Posterior cingulate gyrus (tissue), 11 donors: ENCODE data around the gene ITPRIP.

Experiments
- DNase-seq, 10 donors: peaks; one replicate each; pipeline versions ENCODE4 v3.0.0 to v3.0.0-alpha.2; 2020 to 2021; ENCODE audit warnings: mixed read lengths in 3 of 10
- intact Hi-C: fragments of 100-400 bp; cut with DNase I; formaldehyde crosslinking; loops from one replicate; pipeline ENCODE4 v1.15.1; 2023

ITPRIP gene

GRCh38 chr10:104337985-104338735 is at the start of gene ITPRIP:
Gene ITPRIP (minus strand): TSS chr10:104338465. CDS start chr10:104316051, 22,414 bp downstream.
- intact Hi-C loops = loop anchor here (2.0 kb wide), 1 partner anchor 47 kb away; no protein-coding TSS in a partner anchor
- peak in 7 of 10 donors; percentile 47 to 90 (median 64) for DNase-seq

- peak in 1 of 10 donors; percentile 20 for DNase-seq
- intact Hi-C loops = no loop called here
These were observed 49.0 kb upstream of the ITPRIP start for GRCh38 chr10:104387130-104387888.

GRCh38 chr10:104380336-104380735 is 42.1 kb upstream of the ITPRIP start:
- DNase-seq = peak in 4 of 10 donors; percentile 10 to 77 (median 45)
- intact Hi-C loops = no loop called here

GRCh38 chr10:104376784-104377300 is 38.6 kb upstream of the ITPRIP start:
- no peak for DNase-seq
- intact Hi-C loops = no loop called here

- no peak for DNase-seq
- intact Hi-C loops = no loop called here
These were observed 36.3 kb upstream of the ITPRIP start for GRCh38 chr10:104374591-104374990.

GRCh38 chr10:104371753-104372152 is 33.5 kb upstream of the ITPRIP start:
- no peak for DNase-seq
- intact Hi-C loops = no loop called here

GRCh38 chr10:104368381-104368780 is 30.1 kb upstream of the ITPRIP start:
- intact Hi-C loops = no loop called here
- no peak for DNase-seq

- intact Hi-C loops = no loop called here
These were observed 29.6 kb upstream of the ITPRIP start for GRCh38 chr10:104367904-104368303.

GRCh38 chr10:104359811-104360210 is 21.5 kb upstream of the ITPRIP start:
- no peak for DNase-seq
- intact Hi-C loops = no loop called here

More at GRCh38 chr10:104367904-104368303, 29.6 kb upstream of the ITPRIP start:
- DNase-seq = no peak

GRCh38 chr10:104353325-104354048 is 15.2 kb upstream of the ITPRIP start, which contains the start of gene CFAP58:
Gene CFAP58 (plus strand): TSS chr10:104353833. CDS start chr10:104353898, 65 bp downstream.
- intact Hi-C loops = no loop called here
- peak; percentile 72 to 98 (median 87) for DNase-seq

- intact Hi-C loops = no loop called here
- DNase-seq = no peak
These were observed 13.7 kb upstream of the ITPRIP start for GRCh38 chr10:104351919-104352318.

GRCh38 chr10:104351061-104351702 is 12.9 kb upstream of the ITPRIP start:
- intact Hi-C loops = no loop called here
- DNase-seq = no peak

GRCh38 chr10:104350127-104350635 is 11.9 kb upstream of the ITPRIP start:
- no peak for DNase-seq
- intact Hi-C loops = loop anchor here (1.0 kb wide), 2 partner anchors 45 to 59 kb away; no protein-coding TSS in a partner anchor

GRCh38 chr10:104349623-104350126 is 11.4 kb upstream of the ITPRIP start:
- intact Hi-C loops = loop anchor here (1.0 kb wide), 2 partner anchors 44 to 58 kb away; no protein-coding TSS in a partner anchor
- no peak for DNase-seq

- intact Hi-C loops = no loop called here
- DNase-seq = no peak
These were observed 10.3 kb upstream of the ITPRIP start for GRCh38 chr10:104348601-104349000.

- intact Hi-C loops = no loop called here
- DNase-seq = no peak
These were observed 9.2 kb upstream of the ITPRIP start for GRCh38 chr10:104347295-104348045.

- intact Hi-C loops = no loop called here
- no peak for DNase-seq
These were observed 7.7 kb upstream of the ITPRIP start for GRCh38 chr10:104345941-104346340.

GRCh38 chr10:104345515-104345914 is 7.2 kb upstream of the ITPRIP start:
- intact Hi-C loops = no loop called here
- DNase-seq = no peak

GRCh38 chr10:104344219-104344618 is 6.0 kb upstream of the ITPRIP start:
- intact Hi-C loops = no loop called here
- DNase-seq = no peak
